ENCODE results near the gene SEPTIN3.

- TF ChIP-seq CTCF (conservative IDR thresholded peaks at IDR 0.05) = no peak
- TF ChIP-seq EZH2 (IDR thresholded peaks at IDR 0.05; ENCODE audit: low read depth) = no peak
Observed at GRCh38 chr22:41935509-41935908, 33.7 kb upstream of the SEPTIN3 start.
